Measurements from ENCODE around the gene MSI2.

The MSI2 gene

DNA sequence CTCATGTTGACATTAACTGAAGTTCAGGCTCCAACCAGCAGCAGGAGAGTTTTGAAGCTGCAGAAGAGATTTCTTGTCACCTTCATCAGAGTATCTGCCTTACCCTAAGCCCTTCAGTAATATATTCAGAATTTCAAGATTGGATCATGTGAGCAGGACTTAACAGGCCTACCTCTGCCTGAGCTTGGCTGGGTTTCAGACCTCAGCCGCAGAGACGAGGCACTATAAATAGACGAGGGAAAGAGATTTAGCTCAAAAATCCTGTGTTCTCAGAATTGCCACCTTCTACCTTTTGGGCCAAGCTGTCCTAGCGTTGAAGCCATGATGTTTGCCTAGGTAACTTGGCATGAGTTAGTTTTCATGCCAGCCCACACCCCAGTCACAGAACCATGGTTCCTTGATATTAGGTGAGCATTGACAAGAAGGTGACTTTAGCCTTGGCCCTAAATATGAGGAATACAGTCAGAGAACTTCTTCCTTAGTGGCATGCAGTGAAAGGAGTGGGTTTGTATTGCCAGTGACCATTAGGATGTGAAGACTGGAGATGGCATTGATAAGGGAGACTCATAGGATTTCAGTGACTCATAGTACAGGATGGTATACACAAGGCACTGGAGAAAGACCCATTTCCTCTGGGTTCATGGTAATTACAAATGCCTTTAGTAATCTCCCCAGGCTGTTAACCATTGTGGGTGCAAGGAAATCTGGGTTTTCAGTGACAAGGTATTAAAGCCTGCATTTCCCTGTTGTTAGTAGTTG lies 224.3 kb downstream of the MSI2 start:
- H3K9ac ChIP-seq (ENCODE audit: low read depth, low read length): no peak overlapping the region
- no peaks in the 10 kb centered on the region for H3K27me3 ChIP-seq (ENCODE audit: control insufficient read depth, insufficient read depth, low read length)
- no peak overlapping the region for H3K4me3 ChIP-seq (ENCODE audit: low read length)
- peak overlapping the region; percentile 9 for H3K4me2 ChIP-seq (ENCODE audit: low read length)
- no peaks in the 10 kb centered on the region for H3K36me3 ChIP-seq (ENCODE audit: insufficient read depth, low read length)
- H3K9me3 ChIP-seq (replicated peaks; ENCODE audit: low read length): no peaks in the 10 kb centered on the region
- H3K4me1 ChIP-seq (ENCODE audit: control insufficient read depth, insufficient read depth, low read length): peaks cover 34% of the 10 kb centered on the region

DNA sequence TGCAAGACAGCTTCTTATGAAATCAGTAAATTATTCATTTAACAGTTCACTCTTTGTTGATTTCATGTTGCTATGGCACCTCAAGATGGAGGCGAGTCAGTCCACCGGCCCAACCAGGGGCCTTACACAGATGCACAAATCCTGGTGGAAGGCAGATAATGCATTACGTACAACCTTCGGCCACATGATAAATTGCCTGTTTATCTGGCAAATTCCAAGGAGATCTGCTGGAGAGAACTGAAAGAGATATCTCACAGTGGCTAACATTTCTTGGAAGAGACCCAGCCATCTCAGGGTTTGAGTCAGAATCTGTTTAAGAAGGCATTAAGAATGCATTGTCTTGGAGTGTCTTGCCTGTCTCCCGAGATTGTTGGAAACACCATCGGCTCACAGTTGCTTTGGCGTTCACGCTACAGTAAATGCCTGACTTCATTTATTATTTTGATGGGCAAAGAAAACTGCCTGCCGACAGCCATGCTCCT lies 225.6 kb downstream of the MSI2 start:
- Histone ChIP-seq H3K9ac (ENCODE audit: low read depth, low read length) (peak overlapping the region; percentile 55), H3K4me3 (ENCODE audit: low read length) (peak overlapping the region; percentile 41), H3K27me3 (ENCODE audit: control insufficient read depth, insufficient read depth, low read length) (no peaks in the 10 kb centered on the region), H3K36me3 (ENCODE audit: insufficient read depth, low read length) (no peaks in the 10 kb centered on the region), H3K9me3 (replicated peaks; ENCODE audit: low read length) (no peaks in the 10 kb centered on the region), H3K4me2 (ENCODE audit: low read length) (peak overlapping the region; percentile 67), H3K4me1 (ENCODE audit: control insufficient read depth, insufficient read depth, low read length) (peaks cover 34% of the 10 kb centered on the region)

DNA sequence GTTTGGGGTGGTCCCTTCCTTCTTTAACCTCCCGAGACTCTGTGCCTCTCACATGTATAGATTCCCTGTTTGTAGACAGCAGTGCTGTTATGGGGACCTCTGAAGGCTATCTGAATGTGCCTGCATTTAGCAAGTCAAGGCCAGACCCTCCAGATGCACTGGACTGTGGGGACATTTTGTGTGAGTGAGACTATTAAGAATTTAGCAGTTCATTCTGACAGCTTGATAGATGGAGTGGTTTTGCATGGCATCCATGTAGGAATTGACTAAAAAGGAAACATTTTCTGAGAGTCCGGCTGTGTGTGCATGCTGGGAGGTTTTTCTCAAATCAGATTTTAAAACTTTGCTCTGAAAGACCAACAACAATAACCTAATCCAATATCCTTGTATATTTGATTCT lies 226.3 kb downstream of the MSI2 start:
- peak overlapping the region; percentile 67 for H3K4me2 ChIP-seq (ENCODE audit: low read length)
- H3K27me3 ChIP-seq (ENCODE audit: control insufficient read depth, insufficient read depth, low read length): no peaks in the 10 kb centered on the region
- peak overlapping the region; percentile 41 for H3K4me3 ChIP-seq (ENCODE audit: low read length)
- H3K4me1 ChIP-seq (ENCODE audit: control insufficient read depth, insufficient read depth, low read length): peaks cover 34% of the 10 kb centered on the region
- H3K9me3 ChIP-seq (replicated peaks; ENCODE audit: low read length): no peaks in the 10 kb centered on the region
- H3K36me3 ChIP-seq (ENCODE audit: insufficient read depth, low read length): no peaks in the 10 kb centered on the region
- H3K9ac ChIP-seq (ENCODE audit: low read depth, low read length): peak overlapping the region; percentile 55

DNA sequence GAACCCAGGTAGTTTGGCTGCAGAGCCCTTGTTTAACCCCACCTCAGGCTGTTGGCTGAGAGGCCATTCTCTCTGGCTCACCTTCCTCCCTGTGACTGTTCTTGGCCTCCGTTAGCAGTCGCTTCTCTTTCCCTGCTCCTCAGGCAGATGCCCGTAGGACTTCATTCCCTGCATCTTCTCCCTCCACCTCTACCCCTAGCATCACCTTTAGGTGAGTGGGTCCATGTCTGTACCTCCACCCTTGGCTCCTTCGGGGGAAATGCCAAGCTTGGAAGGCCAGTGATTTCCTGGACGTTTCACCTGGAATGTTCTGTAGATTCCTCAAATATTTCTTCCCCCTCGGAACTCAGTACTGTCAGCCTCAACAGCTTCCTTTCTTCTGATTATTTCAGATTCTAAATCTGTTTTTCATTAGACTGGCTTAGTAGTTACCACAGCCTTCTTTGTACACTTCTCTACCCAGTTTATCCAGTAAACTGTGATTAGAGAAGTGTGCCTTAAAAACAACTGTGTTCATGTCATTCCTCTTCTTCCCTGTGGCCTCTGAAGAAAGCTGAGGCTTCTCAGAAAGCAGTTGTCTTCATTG lies 227.9 kb downstream of the MSI2 start:
- peaks cover 39% of the 10 kb centered on the region for H3K4me1 ChIP-seq (ENCODE audit: control insufficient read depth, insufficient read depth, low read length)
- no peaks in the 10 kb centered on the region for H3K36me3 ChIP-seq (ENCODE audit: insufficient read depth, low read length)
- H3K9ac ChIP-seq (ENCODE audit: low read depth, low read length): no peak overlapping the region

DNA sequence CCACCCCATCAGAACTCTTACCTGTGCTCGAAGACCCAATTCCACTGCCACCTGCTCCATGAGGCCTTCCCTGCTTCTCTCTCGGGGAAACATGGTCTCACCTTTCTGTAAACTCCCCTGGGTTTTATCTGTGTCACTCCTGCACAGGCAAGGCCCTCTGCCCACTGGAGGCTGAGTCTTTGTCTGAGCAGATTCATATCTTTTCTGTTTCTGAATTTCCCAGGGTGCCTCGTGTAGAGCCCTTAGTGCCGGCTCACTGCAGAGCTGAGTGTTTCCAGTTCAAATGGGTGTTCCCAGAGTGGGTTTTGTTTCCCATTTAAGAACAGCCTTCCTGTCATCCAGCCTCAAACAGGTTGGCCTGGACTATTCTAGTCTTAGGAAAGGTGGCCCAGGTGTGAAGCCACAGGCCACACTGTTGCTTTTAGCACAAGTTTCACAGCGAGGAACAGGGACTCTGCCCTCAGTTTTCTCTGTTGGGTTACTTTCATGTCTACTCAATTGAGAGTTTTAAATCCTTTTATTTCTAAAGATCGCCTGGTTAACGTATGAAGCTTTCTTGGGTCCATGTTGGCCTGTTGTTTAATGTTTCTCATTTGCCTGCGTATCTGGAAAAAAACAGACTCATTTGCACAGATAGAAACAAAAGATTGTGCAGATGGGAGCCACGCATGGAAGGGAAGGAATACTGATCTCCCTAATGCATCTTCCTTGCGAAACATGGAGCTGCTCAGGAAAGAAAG lies 228.7 kb downstream of the MSI2 start:
- Histone ChIP-seq H3K36me3 (ENCODE audit: insufficient read depth, low read length) (no peaks in the 10 kb centered on the region), H3K9ac (ENCODE audit: low read depth, low read length) (no peak overlapping the region), H3K27me3 (ENCODE audit: control insufficient read depth, insufficient read depth, low read length) (no peaks in the 10 kb centered on the region), H3K4me1 (ENCODE audit: control insufficient read depth, insufficient read depth, low read length) (peaks cover 45% of the 10 kb centered on the region), H3K4me3 (ENCODE audit: low read length) (no peak overlapping the region), H3K4me2 (ENCODE audit: low read length) (no peak overlapping the region), H3K9me3 (replicated peaks; ENCODE audit: low read length) (no peaks in the 10 kb centered on the region)

More for the DNA sequence above, 227.9 kb downstream of the MSI2 start:
- H3K4me2 ChIP-seq (ENCODE audit: low read length): no peak overlapping the region
- H3K9me3 ChIP-seq (replicated peaks; ENCODE audit: low read length): no peaks in the 10 kb centered on the region
- no peaks in the 10 kb centered on the region for H3K27me3 ChIP-seq (ENCODE audit: control insufficient read depth, insufficient read depth, low read length)
- H3K4me3 ChIP-seq (ENCODE audit: low read length): no peak overlapping the region

DNA sequence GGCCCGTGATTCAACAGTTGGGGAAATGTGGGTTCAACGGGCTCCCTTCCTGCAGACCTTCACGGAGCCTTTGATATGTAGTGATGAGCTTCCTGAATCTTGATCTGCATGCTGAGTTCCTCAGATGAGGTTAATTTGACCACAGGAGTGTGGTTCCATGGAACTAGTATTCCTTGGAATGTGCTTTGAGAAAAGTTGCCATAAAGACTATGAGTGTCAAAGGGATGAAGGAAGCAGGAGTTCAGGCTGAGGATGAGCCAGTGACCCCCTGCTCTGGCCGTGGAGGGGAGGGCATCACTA lies 229.2 kb downstream of the MSI2 start:
- Histone ChIP-seq H3K36me3 (ENCODE audit: insufficient read depth, low read length) (no peaks in the 10 kb centered on the region), H3K9me3 (replicated peaks; ENCODE audit: low read length) (no peaks in the 10 kb centered on the region), H3K4me3 (ENCODE audit: low read length) (no peak overlapping the region), H3K9ac (ENCODE audit: low read depth, low read length) (no peak overlapping the region), H3K4me1 (ENCODE audit: control insufficient read depth, insufficient read depth, low read length) (peaks cover 42% of the 10 kb centered on the region), H3K4me2 (ENCODE audit: low read length) (no peak overlapping the region), H3K27me3 (ENCODE audit: control insufficient read depth, insufficient read depth, low read length) (no peaks in the 10 kb centered on the region)

DNA sequence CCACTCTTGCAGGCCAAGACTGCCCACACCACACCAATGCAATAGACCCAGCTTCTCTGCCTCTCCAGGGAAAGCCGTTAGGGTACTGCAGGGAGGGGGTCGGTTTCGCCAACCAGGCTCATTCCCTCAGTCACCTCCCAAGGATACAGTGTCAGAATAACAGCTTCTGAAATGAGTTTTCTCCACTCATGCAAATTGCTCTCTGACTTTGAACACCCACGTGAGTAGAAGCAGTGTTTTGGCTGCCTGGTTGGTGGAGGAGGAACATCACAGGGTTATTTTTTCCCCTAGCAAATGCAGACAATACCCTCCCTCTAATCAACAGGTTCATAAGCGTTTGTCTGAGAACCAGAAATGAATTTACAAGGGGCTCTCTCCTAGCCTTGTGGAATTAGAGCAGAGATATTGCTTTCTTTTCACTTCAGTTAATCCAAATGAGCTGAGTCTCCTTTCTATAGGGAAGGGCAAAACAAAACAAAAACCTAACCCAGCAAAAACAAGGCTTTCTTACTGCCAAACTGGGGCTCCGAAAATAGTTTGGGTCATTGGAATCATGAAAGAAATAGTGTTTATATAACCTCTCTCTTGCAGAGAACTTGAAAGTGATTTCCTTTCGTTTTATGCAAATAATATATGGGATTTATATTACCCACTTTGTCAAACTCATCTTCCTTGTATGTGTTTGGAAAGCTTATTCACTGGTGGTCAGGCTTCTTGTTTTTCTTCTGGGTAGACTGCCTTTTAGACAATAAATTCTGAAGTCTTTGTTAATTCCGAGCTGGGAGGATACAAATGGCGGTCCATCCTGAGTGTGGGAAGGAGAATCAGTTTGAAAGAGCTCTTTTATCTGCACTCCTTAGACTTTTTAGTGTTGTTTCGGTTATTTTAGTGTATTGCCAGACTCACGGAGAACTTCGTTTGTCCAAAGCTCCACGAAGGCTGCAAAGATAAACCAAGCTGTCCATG lies 229.9 kb downstream of the MSI2 start:
- no peaks in the 10 kb centered on the region for H3K9me3 ChIP-seq (replicated peaks; ENCODE audit: low read length)
- H3K4me2 ChIP-seq (ENCODE audit: low read length): no peak overlapping the region
- peaks cover 35% of the 10 kb centered on the region for H3K4me1 ChIP-seq (ENCODE audit: control insufficient read depth, insufficient read depth, low read length)
- H3K9ac ChIP-seq (ENCODE audit: low read depth, low read length): no peak overlapping the region
- H3K27me3 ChIP-seq (ENCODE audit: control insufficient read depth, insufficient read depth, low read length): no peaks in the 10 kb centered on the region
- no peaks in the 10 kb centered on the region for H3K36me3 ChIP-seq (ENCODE audit: insufficient read depth, low read length)
- H3K4me3 ChIP-seq (ENCODE audit: low read length): no peak overlapping the region

DNA sequence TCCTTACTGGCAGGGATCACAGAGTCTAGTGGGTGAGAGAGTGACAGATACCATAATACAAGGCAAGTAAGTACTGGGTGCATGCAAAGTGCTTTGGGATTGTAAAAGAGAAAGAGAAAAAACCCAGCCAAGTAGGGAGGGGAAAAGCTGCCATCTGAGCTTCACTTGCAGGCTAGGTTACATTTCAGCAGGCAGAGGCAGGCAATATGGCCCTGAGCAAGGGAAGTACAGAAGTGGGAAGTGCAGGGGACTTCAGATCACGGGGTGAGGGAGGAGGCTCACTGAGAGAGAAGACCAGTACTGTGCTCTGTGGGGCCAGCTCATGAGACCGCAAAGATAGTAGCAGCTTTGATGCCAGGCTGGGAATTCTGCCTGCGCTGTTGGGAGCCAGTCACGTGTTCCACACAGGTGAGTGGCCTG lies 230.6 kb downstream of the MSI2 start:
- Histone ChIP-seq H3K4me2 (ENCODE audit: low read length) (no peak overlapping the region), H3K9ac (ENCODE audit: low read depth, low read length) (no peak overlapping the region), H3K9me3 (replicated peaks; ENCODE audit: low read length) (no peaks in the 10 kb centered on the region), H3K4me3 (ENCODE audit: low read length) (no peak overlapping the region), H3K36me3 (ENCODE audit: insufficient read depth, low read length) (no peaks in the 10 kb centered on the region), H3K27me3 (ENCODE audit: control insufficient read depth, insufficient read depth, low read length) (no peaks in the 10 kb centered on the region), H3K4me1 (ENCODE audit: control insufficient read depth, insufficient read depth, low read length) (peaks cover 28% of the 10 kb centered on the region)

DNA sequence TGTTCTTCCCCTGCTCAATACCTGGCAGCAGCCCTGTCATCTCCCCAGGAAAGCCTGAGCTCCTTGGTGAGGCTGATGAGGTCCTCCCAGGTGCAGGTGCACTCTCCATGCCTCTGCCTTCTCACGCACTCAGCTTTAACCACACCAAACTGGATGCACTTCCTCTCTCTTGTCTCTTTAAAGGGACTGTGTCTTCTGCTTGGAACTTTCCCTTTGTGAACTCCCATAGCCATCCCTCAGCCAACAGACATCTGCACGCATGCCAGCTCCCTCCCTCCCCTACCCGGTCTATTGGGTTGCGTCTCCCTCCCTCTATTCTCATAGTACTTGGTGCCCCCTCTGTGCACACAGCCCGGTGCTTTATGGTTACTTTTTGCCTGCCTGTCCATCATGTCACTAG lies 231.2 kb downstream of the MSI2 start:
- Histone ChIP-seq H3K36me3 (ENCODE audit: insufficient read depth, low read length) (no peaks in the 10 kb centered on the region), H3K4me3 (ENCODE audit: low read length) (no peak overlapping the region), H3K9me3 (replicated peaks; ENCODE audit: low read length) (no peaks in the 10 kb centered on the region), H3K4me2 (ENCODE audit: low read length) (no peak overlapping the region), H3K27me3 (ENCODE audit: control insufficient read depth, insufficient read depth, low read length) (no peaks in the 10 kb centered on the region), H3K4me1 (ENCODE audit: control insufficient read depth, insufficient read depth, low read length) (peaks cover 22% of the 10 kb centered on the region), H3K9ac (ENCODE audit: low read depth, low read length) (no peak overlapping the region)

DNA sequence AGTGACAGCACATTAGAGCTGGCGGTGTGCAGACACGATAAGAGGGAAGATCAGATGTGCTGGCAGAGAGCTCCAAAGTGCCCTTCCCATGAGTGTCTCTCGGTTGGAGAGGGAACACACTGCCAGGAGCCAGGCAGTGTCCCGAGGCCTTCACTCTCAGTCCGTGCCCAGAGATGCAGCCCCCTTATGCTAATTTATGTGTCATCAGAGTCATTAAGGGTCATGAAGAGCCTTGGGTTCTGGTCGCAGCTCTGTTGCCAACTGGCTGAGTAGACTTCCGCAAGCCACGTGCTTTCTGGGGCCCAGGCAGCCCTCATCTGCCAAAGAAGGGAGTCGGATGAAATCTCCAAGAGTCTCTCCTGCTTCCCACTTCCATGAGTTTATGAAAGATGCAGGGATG lies 232.5 kb downstream of the MSI2 start:
- no peak overlapping the region for H3K9ac ChIP-seq (ENCODE audit: low read depth, low read length)
- peaks cover 17% of the 10 kb centered on the region for H3K4me1 ChIP-seq (ENCODE audit: control insufficient read depth, insufficient read depth, low read length)
- H3K4me3 ChIP-seq (ENCODE audit: low read length): no peak overlapping the region
- H3K36me3 ChIP-seq (ENCODE audit: insufficient read depth, low read length): no peaks in the 10 kb centered on the region
- H3K27me3 ChIP-seq (ENCODE audit: control insufficient read depth, insufficient read depth, low read length): no peaks in the 10 kb centered on the region
- no peaks in the 10 kb centered on the region for H3K9me3 ChIP-seq (replicated peaks; ENCODE audit: low read length)
- no peak overlapping the region for H3K4me2 ChIP-seq (ENCODE audit: low read length)

DNA sequence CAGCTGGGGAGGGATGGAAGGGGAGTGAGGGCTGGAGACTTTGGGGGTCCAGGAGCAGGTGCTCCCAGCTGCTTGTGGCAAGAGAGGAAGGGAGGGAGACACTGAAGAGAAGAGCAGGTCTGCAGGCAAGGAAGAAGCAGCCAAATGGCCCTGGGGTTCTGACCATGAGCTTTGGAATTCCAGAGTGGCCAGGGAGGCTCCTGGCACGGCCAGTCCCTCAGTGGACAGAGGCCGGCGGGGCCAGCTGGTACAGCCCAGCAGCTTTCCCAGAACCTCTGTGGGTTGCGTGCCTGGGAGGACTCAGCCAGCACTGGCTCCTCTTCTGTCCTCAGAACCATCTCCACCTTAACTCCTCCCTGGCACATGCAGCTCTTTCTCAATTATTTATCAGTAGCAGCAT lies 233.0 kb downstream of the MSI2 start:
- Histone ChIP-seq H3K4me3 (ENCODE audit: low read length) (no peak overlapping the region), H3K4me2 (ENCODE audit: low read length) (no peak overlapping the region), H3K9me3 (replicated peaks; ENCODE audit: low read length) (no peaks in the 10 kb centered on the region), H3K4me1 (ENCODE audit: control insufficient read depth, insufficient read depth, low read length) (peaks cover 13% of the 10 kb centered on the region), H3K36me3 (ENCODE audit: insufficient read depth, low read length) (peaks cover 3% of the 10 kb centered on the region), H3K27me3 (ENCODE audit: control insufficient read depth, insufficient read depth, low read length) (no peaks in the 10 kb centered on the region), H3K9ac (ENCODE audit: low read depth, low read length) (no peak overlapping the region)

Data from skeletal muscle satellite cell (primary cell).